Upper lobe of left lung (tissue), 6 donors: ENCODE results near the gene MTM1. TPM values are rescaled to one million over a fixed set of nuclear protein-coding genes. Genes with fewer than 3 reads are reported as not detected.

Experiments used
- ATAC-seq, 2 donors: fragments of 200-7000 bp; cut with Tn5 transposase; one replicate each; pipeline ENCODE4 v1.9.1; 2022; ENCODE audit warnings: mild to moderate bottlenecking in 2 of 2, moderate library complexity in 2 of 2; ENCODE audit not compliant: low FRiP score in 2 of 2
- DNase-seq, 2 donors: peaks; one replicate each; pipeline ENCODE4 v3.0.0-alpha.2; 2019 to 2020
- H3K27ac ChIP-seq, 4 donors: fragments of 200-600 bp; sonication (generic); one replicate each; pipeline ENCODE4 v1.5.1; 2016 to 2019
- H3K27me3 ChIP-seq, 4 donors: fragments of 200-600 bp; sonication (generic); one replicate each; pipeline ENCODE4 v1.5.1; 2017 to 2019
- H3K36me3 ChIP-seq, 4 donors: fragments of 200-600 bp; sonication (generic); one replicate each; pipeline ENCODE4 v1.5.1; 2016 to 2019
- H3K4me1 ChIP-seq, 4 donors: fragments of 200-600 bp; sonication (generic); one replicate each; pipeline ENCODE4 v1.5.1; 2018 to 2019
- H3K4me3 ChIP-seq, 4 donors: fragments of 200-600 bp; sonication (generic); one replicate each; pipeline ENCODE4 v1.5.1; 2017 to 2019; ENCODE audit warnings: mild to moderate bottlenecking in 2 of 4, moderate library complexity in 1 of 4
- H3K9me3 ChIP-seq, 4 donors: fragments of 200-600 bp; sonication (generic); one replicate each; pipeline ENCODE4 v1.5.1; 2018 to 2019
- CTCF ChIP-seq, 6 experiments: fragments of 450-650 bp in 4 of 6; fragments of 200-600 bp in 2 of 6; sonication (generic) in 2 of 6; IDR thresholded peaks; one replicate each; pipeline ENCODE4 v1.5.1; 2016 to 2019; ENCODE audit warnings: antibody characterized with exemption in 6 of 6
- EP300 ChIP-seq, 4 donors: sonication (generic); formaldehyde crosslinking; IDR thresholded peaks; one replicate each; pipeline ENCODE4 v1.5.1; 2017; ENCODE audit warnings: antibody characterized with exemption in 4 of 4, control low read depth in 2 of 4
- POLR2A ChIP-seq, 4 donors: fragments of 450-650 bp; IDR thresholded peaks; one replicate each; pipeline ENCODE4 v1.5.1; 2016 to 2017; ENCODE audit warnings: antibody characterized with exemption in 4 of 4, mild to moderate bottlenecking in 2 of 4
- POLR2AphosphoS5 ChIP-seq, 2 donors: sonication (generic); formaldehyde crosslinking; IDR thresholded peaks; one replicate each; pipeline ENCODE4 v1.5.1; 2017; ENCODE audit warnings: antibody characterized with exemption in 2 of 2
- WGBS, 2 donors: methylation state at CpG; one replicate each; pipeline ENCODE4 v1.1.5; 2017 to 2018; 5-methylcytosine and 5-hydroxymethylcytosine counted together
- total RNA-seq, 6 donors: library from RNA; depleted of rRNA in 4 of 6; stranded (reverse); fragments of >200 nt in 4 of 6; gene quantifications; one replicate each; pipeline versions ENCODE4 v1.1.0 to v1.2.1, GENCODE V29; 2016 to 2021
- donor health status: DM: no; HTN: no; CAD: no; lungs with moderate emphysema.
- donor health status: DM: no; HTN: yes; CAD: no; lungs with severe emphysema.

MTM1 gene
- total RNA-seq, 6 donors from 2014 or later: 5.1 to 30.6 (median 20.6) TPM

GRCh38 chrX:150594584-150594983 lies 26.2 kb downstream of the MTM1 start:
- ATAC-seq (no peak), DNase-seq (no peak)
- 48 to 56% methylated on average over 1 of the region's 1 CpG for WGBS, 2 donors
- H3K4me1 ChIP-seq: no peaks in the 10 kb centered on the region
- peaks cover 0 to 7% (median 0%) of the 10 kb centered on the region in 4 donors for H3K36me3 ChIP-seq
- H3K9me3 ChIP-seq: no peaks in the 10 kb centered on the region
- H3K27ac ChIP-seq: no peak overlapping the region
- TF ChIP-seq EP300 (IDR thresholded peaks at IDR 0.05): no peak
- TF ChIP-seq POLR2A (IDR thresholded peaks at IDR 0.05): no peak
- TF ChIP-seq POLR2AphosphoS5 (IDR thresholded peaks at IDR 0.05): no peak
- no peak for TF ChIP-seq CTCF (IDR thresholded peaks at IDR 0.05)
- H3K27me3 ChIP-seq: no peaks in the 10 kb centered on the region
- no peak overlapping the region for H3K4me3 ChIP-seq

- Histone ChIP-seq H3K27me3 (no peaks in the 10 kb centered on the region), H3K4me3 (no peak overlapping the region), H3K9me3 (no peaks in the 10 kb centered on the region), H3K36me3 (peaks cover 0 to 19% (median 0%) of the 10 kb centered on the region in 4 donors), H3K4me1 (no peaks in the 10 kb centered on the region), H3K27ac (no peak overlapping the region)
- WGBS, 2 donors: 88 to 94% methylated on average over 1 of the region's 1 CpG
- ATAC-seq (no peak), DNase-seq (no peak)
- no peak for TF ChIP-seq EP300 (IDR thresholded peaks at IDR 0.05)
- TF ChIP-seq CTCF (IDR thresholded peaks at IDR 0.05): no peak
- TF ChIP-seq POLR2A (IDR thresholded peaks at IDR 0.05): no peak
- no peak for TF ChIP-seq POLR2AphosphoS5 (IDR thresholded peaks at IDR 0.05)
These were observed 30.8 kb downstream of the MTM1 start for GRCh38 chrX:150599226-150599625.

- no peak for DNase-seq
These were observed 33.9 kb downstream of the MTM1 start for GRCh38 chrX:150602296-150602695.

GRCh38 chrX:150602743-150603142 lies 34.3 kb downstream of the MTM1 start:
- TF ChIP-seq POLR2AphosphoS5 (IDR thresholded peaks at IDR 0.05) (no peak), CTCF (IDR thresholded peaks at IDR 0.05) (no peak), EP300 (IDR thresholded peaks at IDR 0.05) (no peak), POLR2A (IDR thresholded peaks at IDR 0.05) (no peak)
- Histone ChIP-seq H3K4me3 (no peak overlapping the region), H3K9me3 (no peaks in the 10 kb centered on the region), H3K4me1 (no peaks in the 10 kb centered on the region), H3K27ac (no peak overlapping the region), H3K36me3 (peaks cover 0 to 12% (median 0%) of the 10 kb centered on the region in 4 donors), H3K27me3 (no peaks in the 10 kb centered on the region)
- 81 to 90% methylated on average over 3 of the region's 3 CpGs for whole genome bisulfite sequencing, 2 donors
- DNase-seq (no peak), ATAC-seq (no peak)

More at GRCh38 chrX:150602296-150602695, 33.9 kb downstream of the MTM1 start:
- Histone ChIP-seq H3K27me3 (no peaks in the 10 kb centered on the region), H3K4me1 (no peaks in the 10 kb centered on the region), H3K36me3 (peaks cover 0 to 17% (median 0%) of the 10 kb centered on the region in 4 donors), H3K9me3 (no peaks in the 10 kb centered on the region), H3K27ac (no peak overlapping the region), H3K4me3 (no peak overlapping the region)
- no peak for ATAC-seq
- TF ChIP-seq POLR2A (IDR thresholded peaks at IDR 0.05) (no peak), CTCF (IDR thresholded peaks at IDR 0.05) (no peak), POLR2AphosphoS5 (IDR thresholded peaks at IDR 0.05) (no peak), EP300 (IDR thresholded peaks at IDR 0.05) (no peak)

- ATAC-seq: no peak
- DNase-seq: peak in 1 of 2 donors; percentile 22
- WGBS, 2 donors: 45 to 67% methylated on average over 1 to 2 of the region's 2 CpGs
- H3K9me3 ChIP-seq: no peaks in the 10 kb centered on the region
- H3K4me1 ChIP-seq: no peaks in the 10 kb centered on the region
- H3K27me3 ChIP-seq: no peaks in the 10 kb centered on the region
- peaks cover 0 to 12% (median 0%) of the 10 kb centered on the region in 4 donors for H3K36me3 ChIP-seq
- H3K27ac ChIP-seq: no peak overlapping the region
- H3K4me3 ChIP-seq: no peak overlapping the region
- TF ChIP-seq EP300 (IDR thresholded peaks at IDR 0.05) (no peak), CTCF (IDR thresholded peaks at IDR 0.05) (no peak), POLR2AphosphoS5 (IDR thresholded peaks at IDR 0.05) (no peak), POLR2A (IDR thresholded peaks at IDR 0.05) (no peak)
These were observed 37.2 kb downstream of the MTM1 start for GRCh38 chrX:150605603-150606002.
